ENCODE measurements around the gene SLC25A4. TPM values are rescaled to one million over a fixed set of nuclear protein-coding genes. Genes with fewer than 3 reads are reported as not detected.

Gene SLC25A4
- total and polyA plus RNA-seq, 2 of the 13 experiments (the other 11 are each of a cell fraction or from before 2014, with no cell fraction given): 30.3 to 42.1 TPM

- TF ChIP-seq, protein P1, sequence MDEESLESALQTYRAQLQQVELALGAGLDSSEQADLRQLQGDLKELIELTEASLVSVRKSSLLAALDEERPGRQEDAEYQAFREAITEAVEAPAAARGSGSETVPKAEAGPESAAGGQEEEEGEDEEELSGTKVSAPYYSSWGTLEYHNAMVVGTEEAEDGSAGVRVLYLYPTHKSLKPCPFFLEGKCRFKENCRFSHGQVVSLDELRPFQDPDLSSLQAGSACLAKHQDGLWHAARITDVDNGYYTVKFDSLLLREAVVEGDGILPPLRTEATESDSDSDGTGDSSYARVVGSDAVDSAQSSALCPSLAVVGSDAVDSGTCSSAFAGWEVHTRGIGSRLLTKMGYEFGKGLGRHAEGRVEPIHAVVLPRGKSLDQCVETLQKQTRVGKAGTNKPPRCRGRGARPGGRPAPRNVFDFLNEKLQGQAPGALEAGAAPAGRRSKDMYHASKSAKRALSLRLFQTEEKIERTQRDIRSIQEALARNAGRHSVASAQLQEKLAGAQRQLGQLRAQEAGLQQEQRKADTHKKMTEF (CRISPR knock-in tag; IDR thresholded peaks at IDR 0.05): peak; percentile 33; the same call in 1 of the 2 replicates
- TF ChIP-seq IRX3 (CRISPR knock-in tag; IDR thresholded peaks at IDR 0.05; ENCODE audit: borderline replicate concordance, low read depth) (no peak), ZFP36L1 (CRISPR knock-in tag; IDR thresholded peaks at IDR 0.05) (no peak), KLF9 (CRISPR knock-in tag; IDR thresholded peaks at IDR 0.05; ENCODE audit: low read depth) (no peak), NFYB (CRISPR knock-in tag; IDR thresholded peaks at IDR 0.05) (peak; percentile 71), POLR2G (IDR thresholded peaks at IDR 0.05; ENCODE audit: low read depth, low read length) (no peak), IRF2 (CRISPR knock-in tag; IDR thresholded peaks at IDR 0.05) (0 out of 2 replicates have a peak, but pooled peaks have one; percentile 23), IKZF1 (IDR thresholded peaks at IDR 0.05) (no peak), ZBTB21 (CRISPR knock-in tag; IDR thresholded peaks at IDR 0.05) (no peak), SRY (CRISPR knock-in tag; IDR thresholded peaks at IDR 0.05) (no peak), ZNF326 (CRISPR knock-in tag; IDR thresholded peaks at IDR 0.05; ENCODE audit: borderline replicate concordance) (no peak), ZNF205 (CRISPR knock-in tag; IDR thresholded peaks at IDR 0.05) (no peak), SPEN (CRISPR knock-in tag; IDR thresholded peaks at IDR 0.05; ENCODE audit: low read depth) (no peak), ZNF547 (CRISPR knock-in tag; IDR thresholded peaks at IDR 0.05) (no peak), ZNF367 (CRISPR knock-in tag; IDR thresholded peaks at IDR 0.05; ENCODE audit: borderline replicate concordance) (no peak), SETDB1 (CRISPR knock-in tag; IDR thresholded peaks at IDR 0.05; ENCODE audit: borderline replicate concordance) (no peak), HDAC2 (CRISPR knock-in tag; IDR thresholded peaks at IDR 0.05) (0 out of 2 replicates have a peak, but pooled peaks have one; percentile 28), XRCC5 (optimal IDR thresholded peaks at IDR 0.05; ENCODE audit: low read length) (peak; percentile 53), NAIF1 (CRISPR knock-in tag; IDR thresholded peaks at IDR 0.05; ENCODE audit: borderline replicate concordance) (no peak)
- TF ChIP-seq, protein P2, sequence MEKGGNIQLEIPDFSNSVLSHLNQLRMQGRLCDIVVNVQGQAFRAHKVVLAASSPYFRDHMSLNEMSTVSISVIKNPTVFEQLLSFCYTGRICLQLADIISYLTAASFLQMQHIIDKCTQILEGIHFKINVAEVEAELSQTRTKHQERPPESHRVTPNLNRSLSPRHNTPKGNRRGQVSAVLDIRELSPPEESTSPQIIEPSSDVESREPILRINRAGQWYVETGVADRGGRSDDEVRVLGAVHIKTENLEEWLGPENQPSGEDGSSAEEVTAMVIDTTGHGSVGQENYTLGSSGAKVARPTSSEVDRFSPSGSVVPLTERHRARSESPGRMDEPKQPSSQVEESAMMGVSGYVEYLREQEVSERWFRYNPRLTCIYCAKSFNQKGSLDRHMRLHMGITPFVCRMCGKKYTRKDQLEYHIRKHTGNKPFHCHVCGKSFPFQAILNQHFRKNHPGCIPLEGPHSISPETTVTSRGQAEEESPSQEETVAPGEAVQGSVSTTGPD (CRISPR knock-in tag; IDR thresholded peaks at IDR 0.05): no peak
- TF ChIP-seq, protein P3, sequence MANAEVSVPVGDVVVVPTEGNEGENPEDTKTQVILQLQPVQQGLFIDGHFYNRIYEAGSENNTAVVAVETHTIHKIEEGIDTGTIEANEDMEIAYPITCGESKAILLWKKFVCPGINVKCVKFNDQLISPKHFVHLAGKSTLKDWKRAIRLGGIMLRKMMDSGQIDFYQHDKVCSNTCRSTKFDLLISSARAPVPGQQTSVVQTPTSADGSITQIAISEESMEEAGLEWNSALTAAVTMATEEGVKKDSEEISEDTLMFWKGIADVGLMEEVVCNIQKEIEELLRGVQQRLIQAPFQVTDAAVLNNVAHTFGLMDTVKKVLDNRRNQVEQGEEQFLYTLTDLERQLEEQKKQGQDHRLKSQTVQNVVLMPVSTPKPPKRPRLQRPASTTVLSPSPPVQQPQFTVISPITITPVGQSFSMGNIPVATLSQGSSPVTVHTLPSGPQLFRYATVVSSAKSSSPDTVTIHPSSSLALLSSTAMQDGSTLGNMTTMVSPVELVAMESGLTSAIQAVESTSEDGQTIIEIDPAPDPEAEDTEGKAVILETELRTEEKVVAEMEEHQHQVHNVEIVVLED (CRISPR knock-in tag; IDR thresholded peaks at IDR 0.05; ENCODE audit: borderline replicate concordance): no peak
- TF ChIP-seq, protein P4, sequence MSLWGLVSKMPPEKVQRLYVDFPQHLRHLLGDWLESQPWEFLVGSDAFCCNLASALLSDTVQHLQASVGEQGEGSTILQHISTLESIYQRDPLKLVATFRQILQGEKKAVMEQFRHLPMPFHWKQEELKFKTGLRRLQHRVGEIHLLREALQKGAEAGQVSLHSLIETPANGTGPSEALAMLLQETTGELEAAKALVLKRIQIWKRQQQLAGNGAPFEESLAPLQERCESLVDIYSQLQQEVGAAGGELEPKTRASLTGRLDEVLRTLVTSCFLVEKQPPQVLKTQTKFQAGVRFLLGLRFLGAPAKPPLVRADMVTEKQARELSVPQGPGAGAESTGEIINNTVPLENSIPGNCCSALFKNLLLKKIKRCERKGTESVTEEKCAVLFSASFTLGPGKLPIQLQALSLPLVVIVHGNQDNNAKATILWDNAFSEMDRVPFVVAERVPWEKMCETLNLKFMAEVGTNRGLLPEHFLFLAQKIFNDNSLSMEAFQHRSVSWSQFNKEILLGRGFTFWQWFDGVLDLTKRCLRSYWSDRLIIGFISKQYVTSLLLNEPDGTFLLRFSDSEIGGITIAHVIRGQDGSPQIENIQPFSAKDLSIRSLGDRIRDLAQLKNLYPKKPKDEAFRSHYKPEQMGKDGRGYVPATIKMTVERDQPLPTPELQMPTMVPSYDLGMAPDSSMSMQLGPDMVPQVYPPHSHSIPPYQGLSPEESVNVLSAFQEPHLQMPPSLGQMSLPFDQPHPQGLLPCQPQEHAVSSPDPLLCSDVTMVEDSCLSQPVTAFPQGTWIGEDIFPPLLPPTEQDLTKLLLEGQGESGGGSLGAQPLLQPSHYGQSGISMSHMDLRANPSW (CRISPR knock-in tag; IDR thresholded peaks at IDR 0.05; ENCODE audit: borderline replicate concordance): no peak
- TF ChIP-seq, protein P5, sequence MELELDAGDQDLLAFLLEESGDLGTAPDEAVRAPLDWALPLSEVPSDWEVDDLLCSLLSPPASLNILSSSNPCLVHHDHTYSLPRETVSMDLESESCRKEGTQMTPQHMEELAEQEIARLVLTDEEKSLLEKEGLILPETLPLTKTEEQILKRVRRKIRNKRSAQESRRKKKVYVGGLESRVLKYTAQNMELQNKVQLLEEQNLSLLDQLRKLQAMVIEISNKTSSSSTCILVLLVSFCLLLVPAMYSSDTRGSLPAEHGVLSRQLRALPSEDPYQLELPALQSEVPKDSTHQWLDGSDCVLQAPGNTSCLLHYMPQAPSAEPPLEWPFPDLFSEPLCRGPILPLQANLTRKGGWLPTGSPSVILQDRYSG (CRISPR knock-in tag; IDR thresholded peaks at IDR 0.05): no peak
Measured at GRCh38 chr4:185115827-185116232, 27.2 kb upstream of the SLC25A4 start (continued).
